AG04450 (cell line): ENCODE measurements around the gene TIMM29. TPM values are rescaled to one million over a fixed set of nuclear protein-coding genes. Genes with fewer than 3 reads are reported as not detected.
A peak's percentile ranks its signal among the peaks of the same experiment; 100 is the strongest.
"Not testable (repeated sequence)": the region's sequence is repeated elsewhere in the genome, so short reads cannot be mapped to it uniquely, and the experiment has no call there.

Experiments used
- CTCF ChIA-PET: fragments of 300-600, 350-600 bp; formaldehyde crosslinking; extraction: SDS; loops from one replicate; lab custom pipeline; 2022; ENCODE audit warnings: antibody characterized with exemption, inconsistent platforms; lab: Charles Lee
- POLR2A ChIA-PET: fragments of 350-600 bp; formaldehyde crosslinking; extraction: SDS; loops from one replicate; lab custom pipeline; 2021; ENCODE audit warnings: antibody characterized with exemption, inconsistent platforms; lab: Yijun Ruan, JAX
- DNase-seq: peaks from one replicate; pipeline ENCODE4 v3.0.0-alpha.2; 2011; ENCODE audit warnings: low read depth, low spot score
- H3K27ac ChIP-seq: one replicate; pipeline ENCODE4 v1.5.1; 2012; ENCODE audit warnings: low read depth, low read length, control low read depth
- H3K27me3 ChIP-seq: one replicate; pipeline ENCODE4 v1.6.0; 2012; ENCODE audit warnings: low read length; ENCODE audit not compliant: control insufficient read depth, insufficient read depth
- H3K4me3 ChIP-seq: 2 replicates; pipeline ENCODE4 v1.5.1; 2011; ENCODE audit warnings: mild to moderate bottlenecking, low read depth, low read length, control low read depth
- H3K9me3 ChIP-seq: 2 replicates; pipeline ENCODE4 v1.5.1; 2012; ENCODE audit warnings: low read length; ENCODE audit not compliant: control insufficient read depth, insufficient read depth
- CTCF ChIP-seq: IDR thresholded peaks from 2 replicates; pipeline ENCODE4 v1.5.1; 2011; ENCODE audit warnings: low read depth, low read length, control low read depth, inconsistent platforms
- polyA plus RNA-seq: library from polyadenylated mRNA; depleted of rRNA; stranded (reverse); fragments of >200 nt; gene quantifications from 2 replicates; pipeline ENCODE4 v1.2.3, GENCODE V29; 2011

The TIMM29 gene
- polyA plus RNA-seq, 1 experiment: 7.5 TPM

- H3K27ac ChIP-seq: no peak overlapping the region
- H3K4me3 ChIP-seq: no peak overlapping the region
- DNase-seq: no peak
- POLR2A ChIA-PET: no interaction called here
- TF ChIP-seq CTCF: no peak
- no peaks in the 10 kb centered on the region; the same call in 1 of the 2 replicates for H3K9me3 ChIP-seq
- H3K27me3 ChIP-seq: no peaks in the 10 kb centered on the region
- CTCF ChIA-PET: interaction anchor here (1.3 to 2.9 kb wide), 2 partner anchors 11 to 17 kb away, joined by 6 to 22 read pairs; no protein-coding TSS in a partner anchor
These were observed 24.2 kb downstream of the TIMM29 start for GRCh38 chr19:10952809-10953208.

- not testable (repeated sequence) for DNase-seq, H3K27me3 ChIP-seq, H3K4me3 ChIP-seq, H3K27ac ChIP-seq, H3K9me3 ChIP-seq
- CTCF ChIA-PET: interaction anchor here (1.0 to 4.3 kb wide), 2 partner anchors 18 to 23 kb away, joined by 3 to 12 read pairs; no protein-coding TSS in a partner anchor
- POLR2A ChIA-PET: interaction anchor here (0.6 to 1.8 kb wide), 4 partner anchors 17 to 342 kb away, joined by 3 to 10 read pairs (median 5); no protein-coding TSS in a partner anchor
These were observed 30.8 kb downstream of the TIMM29 start for GRCh38 chr19:10959277-10959968.

DNA sequence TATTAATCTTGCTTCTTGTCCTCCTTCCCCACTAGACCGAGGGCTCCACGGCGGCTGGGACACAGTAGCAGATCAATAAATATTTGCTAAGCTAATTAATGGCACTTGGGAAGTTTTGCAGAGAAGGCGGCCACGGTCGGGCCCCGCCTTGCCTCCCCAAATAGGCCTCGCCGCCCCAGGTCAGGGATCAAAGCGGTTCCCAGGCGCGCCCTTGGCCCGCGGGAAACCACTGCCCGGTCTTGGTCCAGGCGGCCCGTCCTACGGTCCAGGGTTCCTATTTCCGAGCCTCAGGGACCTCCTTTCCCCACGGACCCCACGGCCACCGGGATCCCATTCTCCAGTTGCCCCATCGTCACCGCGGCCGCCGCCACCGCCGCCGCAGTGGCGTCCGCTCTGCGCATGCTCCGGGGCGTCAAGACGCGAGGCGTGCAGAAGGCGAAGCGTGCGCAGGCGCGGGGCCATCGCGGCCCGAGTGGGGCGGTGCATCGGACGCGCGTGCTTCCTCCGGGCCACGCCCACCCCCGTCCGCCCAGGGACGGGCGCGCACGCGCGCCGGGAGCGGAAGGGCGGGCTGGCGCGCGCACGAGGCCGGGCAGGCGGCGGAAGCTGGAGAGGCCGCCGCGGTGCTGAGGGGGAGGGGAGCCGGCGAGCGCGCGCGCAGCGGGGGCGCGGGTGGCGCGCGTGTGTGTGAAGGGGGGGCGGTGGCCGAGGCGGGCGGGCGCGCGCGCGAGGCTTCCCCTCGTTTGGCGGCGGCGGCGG, 31.9 kb downstream of the TIMM29 start, which contains the start of gene SMARCA4:
SMARCA4 (plus strand) TSS at position 717 of the 759 bp plus-strand sequence. CDS start 23,122 bp downstream, outside the sequence.
- no peak for TF ChIP-seq CTCF
- ChIA-PET POLR2A (interaction anchor here (0.6 to 1.8 kb wide), 3 partner anchors 11 to 24 kb away, joined by 3 to 5 read pairs (median 4); no protein-coding TSS in a partner anchor), CTCF (interaction anchor here (1.0 to 4.3 kb wide), 2 partner anchors 19 to 24 kb away, joined by 3 to 12 read pairs; no protein-coding TSS in a partner anchor)
- H3K27ac ChIP-seq: peak within 1 kb of the TSS; percentile 52
- H3K27me3 ChIP-seq: no peaks in the 10 kb centered on the region
- peak; percentile 87 for DNase-seq
- H3K9me3 ChIP-seq: no peaks in the 10 kb centered on the region
- peak within 1 kb of the TSS; percentile 86 for H3K4me3 ChIP-seq

GRCh38 chr19:10961073-10961860, 32.7 kb downstream of the TIMM29 start:
- Histone ChIP-seq H3K27ac (peak overlapping the region; percentile 47), H3K27me3 (no peaks in the 10 kb centered on the region), H3K4me3 (peak overlapping the region; percentile 86), H3K9me3 (no peaks in the 10 kb centered on the region)
- DNase-seq: no peak
- ChIA-PET POLR2A (interaction anchor here (0.6 to 1.8 kb wide), 4 partner anchors 14 to 46 kb away, joined by 3 to 9 read pairs (median 5); no protein-coding TSS in a partner anchor), CTCF (interaction anchor here (0.6 to 4.3 kb wide), 4 partner anchors 14 to 104 kb away, joined by 3 to 12 read pairs (median 6); no protein-coding TSS in a partner anchor)
- TF ChIP-seq CTCF: no peak

- H3K4me3 ChIP-seq: peak overlapping the region; percentile 41
- no peaks in the 10 kb centered on the region for H3K27me3 ChIP-seq
- H3K27ac ChIP-seq: no peak overlapping the region
- no peak for TF ChIP-seq CTCF
- no peaks in the 10 kb centered on the region for H3K9me3 ChIP-seq
- ChIA-PET CTCF (interaction anchor here (4.3 kb wide), 1 partner anchor 22 kb away, joined by 12 read pairs; no protein-coding TSS in a partner anchor), POLR2A (no interaction called here)
- no peak for DNase-seq
These were observed 34.3 kb downstream of the TIMM29 start for GRCh38 chr19:10962863-10963262.
